Prostate gland (tissue), 2 donors: ENCODE measurements around the gene ELOVL2. TPM values are rescaled to one million over a fixed set of nuclear protein-coding genes. Genes with fewer than 3 reads are reported as not detected.

Experiments
- DNase-seq: peaks from one replicate; pipeline ENCODE4 v3.0.0-alpha.2; 2019; ENCODE audit warnings: low spot score
- H3K27ac ChIP-seq, 2 donors: fragments of 200-600 bp; sonication (generic); 2 replicates each; pipeline ENCODE4 v1.5.1; 2017 to 2019
- H3K27me3 ChIP-seq: fragments of 200-600 bp; sonication (generic); replicated peaks from 2 replicates; pipeline ENCODE4 v1.5.1; 2019; ENCODE audit not compliant: insufficient read depth
- H3K36me3 ChIP-seq, 2 donors: fragments of 200-600 bp; sonication (generic); 1 replicate in 1 of 2; 2 replicates in 1 of 2; pipeline versions ENCODE4 v1.5.1 to v1.8.1; 2017 to 2019
- H3K4me1 ChIP-seq: fragments of 200-600 bp; sonication (generic); replicated peaks from 2 replicates; pipeline ENCODE4 v1.5.1; 2019
- H3K4me3 ChIP-seq, 2 donors: fragments of 200-600 bp; sonication (generic); 2 replicates each; pipeline ENCODE4 v1.5.1; 2017 to 2019
- H3K9me3 ChIP-seq: fragments of 200-600 bp; sonication (generic); 2 replicates; pipeline ENCODE4 v1.5.1; 2017
- CTCF ChIP-seq, 4 experiments: fragments of 200-600 bp in 2 of 4; fragments of 450-650 bp in 2 of 4; sonication (generic) in 2 of 4; IDR thresholded peaks; 1 replicate in 3 of 4; 2 replicates in 1 of 4; pipeline ENCODE4 v1.5.1; 2016 to 2019; ENCODE audit warnings: antibody characterized with exemption in 4 of 4, mild to moderate bottlenecking in 2 of 4, moderate library complexity in 2 of 4
- POLR2A ChIP-seq: fragments of 450-650 bp; IDR thresholded peaks from one replicate; pipeline ENCODE4 v1.6.1; 2016; ENCODE audit warnings: antibody characterized with exemption, mild to moderate bottlenecking
- POLR2AphosphoS5 ChIP-seq: sonication (generic); formaldehyde crosslinking; IDR thresholded peaks from one replicate; pipeline ENCODE4 v1.6.1; 2017; ENCODE audit warnings: antibody characterized with exemption
- WGBS: methylation state at CpG from one replicate; pipeline ENCODE4 v1.1.5; 2018; 5-methylcytosine and 5-hydroxymethylcytosine counted together
- intact Hi-C: fragments of 100-400 bp; cut with DNase I; formaldehyde crosslinking; loops from one replicate; pipeline ENCODE4 v1.14.2; 2022
- total RNA-seq, 2 donors: library from RNA; depleted of rRNA; stranded (reverse); fragments of >200 nt; gene quantifications; one replicate each; pipeline ENCODE4 v1.1.0, GENCODE V29; 2016

The ELOVL2 gene
- total RNA-seq, 2 donors from 2014 or later, result 15.5 to 17.9 TPM

DNA sequence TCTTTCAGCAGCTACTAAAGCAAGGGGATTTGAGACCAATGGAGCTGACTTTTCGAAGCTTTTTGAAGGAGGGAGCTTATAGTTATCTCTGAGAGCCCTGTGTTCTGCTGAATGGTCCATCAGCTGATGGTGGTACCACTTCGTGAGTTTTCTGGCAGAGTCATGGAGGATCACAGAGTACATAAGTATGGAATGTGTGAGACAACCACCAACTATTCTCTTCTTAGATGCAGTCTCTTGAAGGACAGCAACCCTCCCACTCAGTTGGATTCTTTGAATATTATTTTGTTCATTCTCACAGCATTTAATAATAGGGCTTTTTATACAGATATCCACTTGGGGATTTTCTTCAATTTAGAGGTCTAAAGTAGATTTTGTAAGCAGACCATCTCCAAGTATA lies 75.3 kb downstream of the ELOVL2 start:
- H3K9me3 ChIP-seq, result no peaks in the 10 kb centered on the region
- intact Hi-C loops, result no loop called here
- 80% methylated on average over 2 of the region's 2 CpGs for WGBS
- no peaks in the 10 kb centered on the region for H3K27me3 ChIP-seq
- no peaks in the 10 kb centered on the region for H3K36me3 ChIP-seq
- H3K4me3 ChIP-seq, result no peak overlapping the region
- H3K27ac ChIP-seq, result no peak overlapping the region
- no peak for TF ChIP-seq CTCF (IDR thresholded peaks at IDR 0.05)
- no peak for TF ChIP-seq POLR2AphosphoS5
- TF ChIP-seq POLR2A, result no peak
- DNase-seq, result no peak
- no peaks in the 10 kb centered on the region for H3K4me1 ChIP-seq

DNA sequence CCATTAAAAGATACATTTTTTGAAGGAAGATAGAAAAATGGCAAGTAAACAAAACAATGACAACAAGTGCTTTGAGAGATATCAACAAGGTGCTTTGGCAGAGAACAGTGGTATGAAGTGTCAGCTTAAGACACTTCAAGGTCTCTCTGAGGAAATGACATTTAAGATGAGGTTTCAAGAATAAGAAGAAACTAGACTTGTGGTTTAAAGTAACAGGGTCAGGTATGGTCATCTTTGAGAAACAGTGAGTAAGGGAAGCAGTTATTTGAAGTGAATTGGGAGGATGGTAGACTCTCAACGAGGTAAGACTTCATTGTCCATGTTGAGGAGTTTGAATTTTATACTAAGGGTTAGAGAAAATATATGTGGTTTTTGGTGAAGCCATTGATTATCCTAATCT lies 79.4 kb downstream of the ELOVL2 start:
- TF ChIP-seq POLR2AphosphoS5 (no peak), CTCF (IDR thresholded peaks at IDR 0.05) (no peak), POLR2A (no peak)
- Histone ChIP-seq H3K4me3 (no peak overlapping the region), H3K27ac (no peak overlapping the region), H3K4me1 (no peaks in the 10 kb centered on the region), H3K9me3 (no peaks in the 10 kb centered on the region), H3K27me3 (no peaks in the 10 kb centered on the region), H3K36me3 (no peaks in the 10 kb centered on the region)
- intact Hi-C loops, result no loop called here
- DNase-seq, result no peak
- WGBS, result 100% methylated on average over 1 of the region's 1 CpG

GRCh38 chr6:10963113-10963512 lies 81.0 kb downstream of the ELOVL2 start:
- intact Hi-C loops, result no loop called here
- 80% methylated on average over 2 of the region's 2 CpGs for WGBS
- Histone ChIP-seq H3K27ac (no peak overlapping the region), H3K4me1 (no peaks in the 10 kb centered on the region), H3K36me3 (no peaks in the 10 kb centered on the region), H3K4me3 (no peak overlapping the region), H3K27me3 (no peaks in the 10 kb centered on the region), H3K9me3 (no peaks in the 10 kb centered on the region)
- no peak for DNase-seq
- no peak for TF ChIP-seq POLR2A
- TF ChIP-seq POLR2AphosphoS5, result no peak
- TF ChIP-seq CTCF (IDR thresholded peaks at IDR 0.05), result no peak

- Histone ChIP-seq H3K27me3 (no peaks in the 10 kb centered on the region), H3K27ac (no peak overlapping the region), H3K4me1 (no peaks in the 10 kb centered on the region), H3K36me3 (no peaks in the 10 kb centered on the region), H3K9me3 (no peaks in the 10 kb centered on the region), H3K4me3 (no peak overlapping the region)
- TF ChIP-seq CTCF (IDR thresholded peaks at IDR 0.05) (no peak), POLR2AphosphoS5 (no peak), POLR2A (no peak)
- intact Hi-C loops, result no loop called here
- WGBS, result 41% methylated on average over 1 of the region's 1 CpG
- DNase-seq, result no peak
Measured at GRCh38 chr6:10962673-10963072, 81.4 kb downstream of the ELOVL2 start.

DNA sequence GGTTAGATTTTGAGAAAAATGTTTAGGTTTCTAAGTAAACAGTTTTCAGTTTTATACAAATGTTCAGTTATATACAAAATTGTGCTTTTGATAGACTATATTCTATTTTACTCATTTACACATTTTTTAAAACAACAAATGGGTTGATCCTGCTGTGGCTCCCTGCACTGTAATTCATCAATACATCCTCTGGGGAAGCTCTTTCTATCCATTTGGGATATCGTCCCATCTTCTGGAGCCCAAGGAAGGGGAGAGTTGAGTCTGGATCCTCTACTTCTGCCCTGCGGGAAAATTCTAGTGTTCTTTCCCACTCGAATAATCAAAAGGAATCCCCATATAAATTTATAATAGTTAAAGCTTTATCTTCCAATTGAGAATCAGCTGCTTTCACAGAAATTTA lies 82.3 kb downstream of the ELOVL2 start:
- 79% methylated on average over 3 of the region's 3 CpGs for WGBS
- TF ChIP-seq POLR2AphosphoS5, result no peak
- no peak for TF ChIP-seq POLR2A
- no peak for TF ChIP-seq CTCF (IDR thresholded peaks at IDR 0.05)
- Histone ChIP-seq H3K4me3 (no peak overlapping the region), H3K27me3 (no peaks in the 10 kb centered on the region), H3K36me3 (no peaks in the 10 kb centered on the region), H3K9me3 (no peaks in the 10 kb centered on the region), H3K27ac (no peak overlapping the region), H3K4me1 (no peaks in the 10 kb centered on the region)
- no peak for DNase-seq
- intact Hi-C loops, result no loop called here
